OCI-LY7 (cell line): Measurements from ENCODE around the gene ATP2A2. TPM values are rescaled to one million over a fixed set of nuclear protein-coding genes. Genes with fewer than 3 reads are reported as not detected.

Source experiments
- BruUV-seq: library from RNA; stranded (reverse); fragments of 400-500 nt; replicated peaks from 2 replicates; lab custom pipeline; 2021; lab: Mats Ljungman, UMichigan
- CTCF ChIA-PET: fragments of 300-600 bp; sonication (Branson Sonifier 250); formaldehyde crosslinking; loops from one replicate; lab custom pipeline; 2022; ENCODE audit warnings: antibody characterized with exemption; ENCODE audit not compliant: unreplicated experiment; lab: Charles Lee
- POLR2A ChIA-PET: fragments of 300-600 bp; sonication (Branson Sonifier 250); formaldehyde crosslinking; loops from one replicate; lab custom pipeline; 2022; ENCODE audit warnings: antibody characterized with exemption; lab: Charles Lee
- DNase-seq: peaks from one replicate; pipeline ENCODE4 v3.0.0-alpha.2; 2015; ENCODE audit warnings: low spot score
- H2AFZ ChIP-seq: fragments of 200-600 bp; sonication (generic), shearing (Covaris generic); 2 replicates; pipeline ENCODE4 v1.6.1; 2014; ENCODE audit warnings: mild to moderate bottlenecking, antibody characterized with exemption, low read length, moderate library complexity
- H3K27ac ChIP-seq: fragments of 200-600 bp; sonication (generic); 2 replicates; pipeline ENCODE4 v1.5.1; 2014; ENCODE audit warnings: mixed run types, low read depth, mild to moderate bottlenecking, moderate library complexity, low read length, inconsistent platforms; ENCODE audit not compliant: poor library complexity, severe bottlenecking
- H3K36me3 ChIP-seq: fragments of 200-600 bp; sonication (generic); 2 replicates; pipeline ENCODE4 v1.6.1; 2014; ENCODE audit warnings: mild to moderate bottlenecking, antibody characterized with exemption, low read length, moderate library complexity, mixed read lengths; ENCODE audit not compliant: insufficient read depth
- H3K4me1 ChIP-seq: fragments of 200-600 bp; sonication (generic); 2 replicates; pipeline ENCODE4 v1.5.1; 2014; ENCODE audit warnings: mild to moderate bottlenecking, low read length; ENCODE audit not compliant: insufficient read depth, poor library complexity, severe bottlenecking
- H3K4me2 ChIP-seq: fragments of 200-600 bp; sonication (generic); 2 replicates; pipeline ENCODE4 v1.6.1; 2014; ENCODE audit warnings: mild to moderate bottlenecking, low read length
- H3K4me3 ChIP-seq: fragments of 200-600 bp; sonication (generic); 2 replicates; pipeline ENCODE4 v1.5.1; 2014; ENCODE audit warnings: mild to moderate bottlenecking, low read depth, low read length; ENCODE audit not compliant: poor library complexity, severe bottlenecking
- H3K79me2 ChIP-seq: fragments of 200-600 bp; sonication (generic); 2 replicates; pipeline ENCODE4 v1.6.1; 2016; ENCODE audit warnings: low read depth, mild to moderate bottlenecking, low read length, moderate library complexity, mixed read lengths; ENCODE audit not compliant: insufficient read depth
- H3K9me2 ChIP-seq: fragments of 200-600 bp; sonication (generic); 2 replicates; pipeline ENCODE4 v1.6.1; 2016; ENCODE audit warnings: mild to moderate bottlenecking, low read length, mixed read lengths; ENCODE audit not compliant: insufficient read depth
- H3K9me3 ChIP-seq: fragments of 200-600 bp; sonication (generic); 2 replicates; pipeline ENCODE4 v1.6.1; 2014; ENCODE audit warnings: mild to moderate bottlenecking, mixed run types, low read length, mixed read lengths
- H4K20me1 ChIP-seq: fragments of 200-600 bp; sonication (generic); 2 replicates; pipeline ENCODE4 v1.6.1; 2014; ENCODE audit warnings: mild to moderate bottlenecking, antibody characterized with exemption, low read length, moderate library complexity, mixed read lengths; ENCODE audit not compliant: insufficient read depth
- EZH2phosphoT487 ChIP-seq: fragments of 200-600 bp; sonication (generic); IDR thresholded peaks from 2 replicates; pipeline ENCODE4 v1.6.1; 2018; ENCODE audit warnings: low read depth, borderline replicate concordance, mild to moderate bottlenecking, mixed run types, antibody characterized with exemption, low read length, moderate library complexity, mixed read lengths
- intact Hi-C: fragments of 100-400 bp; cut with micrococcal nuclease; formaldehyde crosslinking; loops from one replicate; pipeline ENCODE4 v1.10.0; 2022; ENCODE audit not compliant: unreplicated experiment
- small RNA-seq: library from RNA; depleted of rRNA; stranded (forward); fragments of <200 nt; gene quantifications from one replicate; pipeline ENCODE3, GENCODE V24; 2014
- total RNA-seq, 2 experiments: library from RNA; depleted of rRNA in 1 of 2; stranded (reverse); fragments of >200 nt in 1 of 2; shearing (Covaris generic) in 1 of 2; gene quantifications; 2 replicates each; pipeline ENCODE4 v1.2.3, GENCODE V29; 2014 to 2022
- TF ChIP-seq, protein P1 (sequence below): fragments of 200-600 bp; sonication (generic); conservative IDR thresholded peaks from 2 replicates; pipeline ENCODE4 v1.5.1; 2014; ENCODE audit warnings: mild to moderate bottlenecking, antibody characterized with exemption, low read length, moderate library complexity, mixed read lengths

ATP2A2 gene
- total RNA-seq, 2 experiments from 2014 or later, result 93.5 to 178 TPM

DNA sequence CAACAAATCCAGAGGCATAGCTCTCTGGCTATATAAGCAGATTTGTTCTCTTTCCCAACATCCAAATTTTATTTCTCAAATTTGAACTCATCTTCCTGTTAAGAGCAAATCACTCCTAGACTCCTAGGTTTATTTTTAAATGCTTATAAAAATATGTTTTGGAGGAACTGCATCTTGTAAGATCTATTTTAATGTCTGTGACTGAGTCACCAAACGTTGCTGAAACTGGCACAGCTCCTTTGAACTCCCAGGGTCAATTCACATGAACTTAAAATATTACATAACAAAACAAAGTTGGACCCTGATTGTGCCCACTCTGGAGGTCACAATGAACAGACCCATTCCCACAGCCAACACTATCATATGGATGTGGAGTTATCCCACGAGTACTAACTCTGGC lies 98.6 kb downstream of the ATP2A2 start:
- Histone ChIP-seq H4K20me1 (no peaks in the 10 kb centered on the region), H3K4me2 (no peak overlapping the region), H3K9me3 (no peaks in the 10 kb centered on the region), H3K27ac (no peak overlapping the region), H2AFZ (no peak overlapping the region), H3K79me2 (peaks cover 4% of the 10 kb centered on the region; the same call in 1 of the 2 replicates), H3K9me2 (no peaks in the 10 kb centered on the region), H3K4me1 (peaks cover 21% of the 10 kb centered on the region), H3K36me3 (peaks cover 91% of the 10 kb centered on the region), H3K4me3 (no peak overlapping the region)
- CTCF ChIA-PET, result no interaction called here
- TF ChIP-seq, protein P1, sequence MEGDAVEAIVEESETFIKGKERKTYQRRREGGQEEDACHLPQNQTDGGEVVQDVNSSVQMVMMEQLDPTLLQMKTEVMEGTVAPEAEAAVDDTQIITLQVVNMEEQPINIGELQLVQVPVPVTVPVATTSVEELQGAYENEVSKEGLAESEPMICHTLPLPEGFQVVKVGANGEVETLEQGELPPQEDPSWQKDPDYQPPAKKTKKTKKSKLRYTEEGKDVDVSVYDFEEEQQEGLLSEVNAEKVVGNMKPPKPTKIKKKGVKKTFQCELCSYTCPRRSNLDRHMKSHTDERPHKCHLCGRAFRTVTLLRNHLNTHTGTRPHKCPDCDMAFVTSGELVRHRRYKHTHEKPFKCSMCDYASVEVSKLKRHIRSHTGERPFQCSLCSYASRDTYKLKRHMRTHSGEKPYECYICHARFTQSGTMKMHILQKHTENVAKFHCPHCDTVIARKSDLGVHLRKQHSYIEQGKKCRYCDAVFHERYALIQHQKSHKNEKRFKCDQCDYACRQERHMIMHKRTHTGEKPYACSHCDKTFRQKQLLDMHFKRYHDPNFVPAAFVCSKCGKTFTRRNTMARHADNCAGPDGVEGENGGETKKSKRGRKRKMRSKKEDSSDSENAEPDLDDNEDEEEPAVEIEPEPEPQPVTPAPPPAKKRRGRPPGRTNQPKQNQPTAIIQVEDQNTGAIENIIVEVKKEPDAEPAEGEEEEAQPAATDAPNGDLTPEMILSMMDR, result no peak
- TF ChIP-seq EZH2phosphoT487, result no peak
- intact Hi-C loops, result no loop called here
- no peak for DNase-seq
- BruUV-seq, result no TSS peak
- POLR2A ChIA-PET, result interaction anchor here (1.3 to 1.4 kb wide), 2 partner anchors 9 to 17 kb away, joined by 3 to 6 read pairs; no protein-coding TSS in a partner anchor

DNA sequence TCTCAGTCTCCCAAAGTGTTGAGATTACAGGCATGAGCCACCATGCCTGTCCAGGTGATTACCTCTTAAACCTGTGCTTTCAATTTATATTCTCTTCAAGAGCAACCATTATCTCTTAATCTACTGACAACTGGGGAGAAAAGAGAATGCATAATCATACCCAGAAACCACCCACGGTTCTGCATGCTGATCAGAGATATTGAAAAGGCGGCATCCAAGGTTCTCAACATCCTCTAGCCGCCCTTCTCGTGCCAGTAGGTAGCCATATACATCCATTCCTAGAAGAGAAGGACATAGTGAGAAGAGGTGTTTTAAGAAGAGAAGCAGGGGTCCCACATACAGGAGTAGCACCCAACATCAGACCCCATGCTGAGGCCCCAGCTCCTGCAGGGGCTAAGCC lies 101.6 kb downstream of the ATP2A2 start:
- CTCF ChIA-PET, result no interaction called here
- no peaks in the 10 kb centered on the region for H3K9me2 ChIP-seq
- no TSS peak for BruUV-seq
- POLR2A ChIA-PET, result no interaction called here
- no peaks in the 10 kb centered on the region for H3K9me3 ChIP-seq
- no peak overlapping the region for H3K27ac ChIP-seq
- H3K4me1 ChIP-seq, result peaks cover 12% of the 10 kb centered on the region
- H3K4me3 ChIP-seq, result no peak overlapping the region
- no peak overlapping the region for H2AFZ ChIP-seq
- H3K4me2 ChIP-seq, result no peak overlapping the region
- TF ChIP-seq, protein P1, result no peak
- TF ChIP-seq EZH2phosphoT487, result no peak
- H3K79me2 ChIP-seq, result peaks cover 9% of the 10 kb centered on the region; the same call in 1 of the 2 replicates
- intact Hi-C loops, result no loop called here
- H3K36me3 ChIP-seq, result peaks cover 94% of the 10 kb centered on the region
- H4K20me1 ChIP-seq, result no peaks in the 10 kb centered on the region
- DNase-seq, result no peak

Small RNA genes within 50 kb of the gene (small RNA-seq; reads per million reads assigned to genes)
- not detected for gene RN7SL769P

Other genes starting within 250 kb of the ATP2A2 start
- 17.0 and 24.4 TPM in 2 replicates for gene C12orf76, start 232.7 kb upstream of the ATP2A2 start, total RNA-seq (2014; rRNA removed; shearing (Covaris generic))
- 24.1 and 36.6 TPM in 2 replicates for gene C12orf76, start 232.7 kb upstream of the ATP2A2 start, total RNA-seq (2022)
- 5.6 and 7.2 TPM in 2 replicates for gene IFT81, start 156.9 kb upstream of the ATP2A2 start, total RNA-seq (2014; rRNA removed; shearing (Covaris generic))
- gene IFT81, start 156.9 kb upstream of the ATP2A2 start, total RNA-seq (2022), result 8.4 and 9.8 TPM in 2 replicates
- 84.7 and 105 TPM in 2 replicates for gene ANAPC7, start 122.5 kb downstream of the ATP2A2 start, total RNA-seq (2014; rRNA removed; shearing (Covaris generic))
- gene ANAPC7, start 122.5 kb downstream of the ATP2A2 start, total RNA-seq (2022), result 120 and 136 TPM in 2 replicates
- gene ARPC3, start 169.1 kb downstream of the ATP2A2 start, total RNA-seq (2014; rRNA removed; shearing (Covaris generic)), result 250 and 256 TPM in 2 replicates
- gene ARPC3, start 169.1 kb downstream of the ATP2A2 start, total RNA-seq (2022), result 385 and 401 TPM in 2 replicates
- 18.6 and 24.2 TPM in 2 replicates for gene GPN3, start 187.0 kb downstream of the ATP2A2 start, total RNA-seq (2014; rRNA removed; shearing (Covaris generic))
- gene GPN3, start 187.0 kb downstream of the ATP2A2 start, total RNA-seq (2022), result 39.9 and 43.7 TPM in 2 replicates
- 62.5 and 64.6 TPM in 2 replicates for gene FAM216A, start 187.6 kb downstream of the ATP2A2 start, total RNA-seq (2014; rRNA removed; shearing (Covaris generic))
- gene FAM216A, start 187.6 kb downstream of the ATP2A2 start, total RNA-seq (2022), result 58.3 and 62.4 TPM in 2 replicates
- 52.3 and 80.3 TPM in 2 replicates for gene VPS29, start 220.9 kb downstream of the ATP2A2 start, total RNA-seq (2014; rRNA removed; shearing (Covaris generic))
- 162 and 168 TPM in 2 replicates for gene VPS29, start 220.9 kb downstream of the ATP2A2 start, total RNA-seq (2022)
- gene RAD9B, start 221.1 kb downstream of the ATP2A2 start, total RNA-seq (2014; rRNA removed; shearing (Covaris generic)), result 0.46 and 0.76 TPM in 2 replicates
- 1.9 and 3.0 TPM in 2 replicates for gene RAD9B, start 221.1 kb downstream of the ATP2A2 start, total RNA-seq (2022)